ENCODE measurements around the gene POC1A. TPM values are rescaled to one million over a fixed set of nuclear protein-coding genes. Genes with fewer than 3 reads are reported as not detected.

Gene POC1A
- total and polyA plus RNA-seq, 2 experiments from 2014 or later, result 19.1 to 26.7 TPM

GRCh38 chr3:52034651-52035050, 119.6 kb downstream of the POC1A start (continued):
- TF ChIP-seq CTCF (conservative IDR thresholded peaks at IDR 0.05; ENCODE audit: low read depth in 2 of 2) (no peak), EZH2 (IDR thresholded peaks at IDR 0.05; ENCODE audit: low read depth, unreplicated experiment) (no peak), POLR2AphosphoS5 (IDR thresholded peaks at IDR 0.05; ENCODE audit: low read depth) (no peak)

GRCh38 chr3:52034212-52034611, 120.0 kb downstream of the POC1A start:
- no peak overlapping the region for H3K27ac Mint-ChIP-seq
- peaks cover 11% of the 10 kb centered on the region for H3K27me3 Mint-ChIP-seq (ENCODE audit: insufficient read depth, low read depth, poor library complexity)
- H3K9me2 ChIP-seq (ENCODE audit: insufficient read depth), result no peaks in the 10 kb centered on the region
- no peaks in the 10 kb centered on the region for H3K4me1 ChIP-seq (ENCODE audit: insufficient read depth)
- no peak overlapping the region for H3K4me2 ChIP-seq
- H3K36me3 ChIP-seq (ENCODE audit: insufficient read depth), result no peaks in the 10 kb centered on the region
- no peaks in the 10 kb centered on the region for H3K36me3 Mint-ChIP-seq (ENCODE audit: low read depth)
- ATAC-seq (no peak), DNase-seq (ENCODE audit: low spot score) (no peak)
- H3K4me3 Mint-ChIP-seq, result no peak overlapping the region
- H4K20me1 ChIP-seq (replicated peaks; ENCODE audit: insufficient read depth), result no peaks in the 10 kb centered on the region
- H3K79me2 ChIP-seq (replicated peaks; ENCODE audit: insufficient read depth), result no peaks in the 10 kb centered on the region
- H3K27me3 ChIP-seq (ENCODE audit: insufficient read depth), result no peaks in the 10 kb centered on the region
- H3K9me3 Mint-ChIP-seq, result no peaks in the 10 kb centered on the region
- TF ChIP-seq ETS1 (IDR thresholded peaks at IDR 0.05) (no peak), EZH2phosphoT487 (IDR thresholded peaks at IDR 0.05; ENCODE audit: unreplicated experiment) (no peak), ZNF331 (CRISPR knock-in tag; IDR thresholded peaks at IDR 0.05; ENCODE audit: low read depth) (no peak), CTCF (conservative IDR thresholded peaks at IDR 0.05; ENCODE audit: low read depth in 2 of 2) (no peak), JUNB (IDR thresholded peaks at IDR 0.05; ENCODE audit: unreplicated experiment) (no peak), REST (IDR thresholded peaks at IDR 0.05; ENCODE audit: unreplicated experiment) (no peak), ZNF114 (CRISPR knock-in tag; IDR thresholded peaks at IDR 0.05) (no peak), ZNF462 (CRISPR knock-in tag; IDR thresholded peaks at IDR 0.05) (no peak)
- H3K27ac ChIP-seq (ENCODE audit: low read depth), result no peak overlapping the region
- peaks cover 4% of the 10 kb centered on the region for H3K4me1 Mint-ChIP-seq
- H3F3A ChIP-seq (replicated peaks; ENCODE audit: low read depth), result no peaks in the 10 kb centered on the region
- no peak overlapping the region for H2AFZ ChIP-seq
- no peak overlapping the region for H3K4me3 ChIP-seq

All from GM23338 (cell line).